ENCODE results near the gene NLRC5. TPM values are rescaled to one million over a fixed set of nuclear protein-coding genes. Genes with fewer than 3 reads are reported as not detected.

Gene NLRC5, protein sequence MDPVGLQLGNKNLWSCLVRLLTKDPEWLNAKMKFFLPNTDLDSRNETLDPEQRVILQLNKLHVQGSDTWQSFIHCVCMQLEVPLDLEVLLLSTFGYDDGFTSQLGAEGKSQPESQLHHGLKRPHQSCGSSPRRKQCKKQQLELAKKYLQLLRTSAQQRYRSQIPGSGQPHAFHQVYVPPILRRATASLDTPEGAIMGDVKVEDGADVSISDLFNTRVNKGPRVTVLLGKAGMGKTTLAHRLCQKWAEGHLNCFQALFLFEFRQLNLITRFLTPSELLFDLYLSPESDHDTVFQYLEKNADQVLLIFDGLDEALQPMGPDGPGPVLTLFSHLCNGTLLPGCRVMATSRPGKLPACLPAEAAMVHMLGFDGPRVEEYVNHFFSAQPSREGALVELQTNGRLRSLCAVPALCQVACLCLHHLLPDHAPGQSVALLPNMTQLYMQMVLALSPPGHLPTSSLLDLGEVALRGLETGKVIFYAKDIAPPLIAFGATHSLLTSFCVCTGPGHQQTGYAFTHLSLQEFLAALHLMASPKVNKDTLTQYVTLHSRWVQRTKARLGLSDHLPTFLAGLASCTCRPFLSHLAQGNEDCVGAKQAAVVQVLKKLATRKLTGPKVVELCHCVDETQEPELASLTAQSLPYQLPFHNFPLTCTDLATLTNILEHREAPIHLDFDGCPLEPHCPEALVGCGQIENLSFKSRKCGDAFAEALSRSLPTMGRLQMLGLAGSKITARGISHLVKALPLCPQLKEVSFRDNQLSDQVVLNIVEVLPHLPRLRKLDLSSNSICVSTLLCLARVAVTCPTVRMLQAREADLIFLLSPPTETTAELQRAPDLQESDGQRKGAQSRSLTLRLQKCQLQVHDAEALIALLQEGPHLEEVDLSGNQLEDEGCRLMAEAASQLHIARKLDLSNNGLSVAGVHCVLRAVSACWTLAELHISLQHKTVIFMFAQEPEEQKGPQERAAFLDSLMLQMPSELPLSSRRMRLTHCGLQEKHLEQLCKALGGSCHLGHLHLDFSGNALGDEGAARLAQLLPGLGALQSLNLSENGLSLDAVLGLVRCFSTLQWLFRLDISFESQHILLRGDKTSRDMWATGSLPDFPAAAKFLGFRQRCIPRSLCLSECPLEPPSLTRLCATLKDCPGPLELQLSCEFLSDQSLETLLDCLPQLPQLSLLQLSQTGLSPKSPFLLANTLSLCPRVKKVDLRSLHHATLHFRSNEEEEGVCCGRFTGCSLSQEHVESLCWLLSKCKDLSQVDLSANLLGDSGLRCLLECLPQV (N-terminal part only)
- total RNA-seq, result 24.4 and 40.0 TPM in 2 replicates

DNA sequence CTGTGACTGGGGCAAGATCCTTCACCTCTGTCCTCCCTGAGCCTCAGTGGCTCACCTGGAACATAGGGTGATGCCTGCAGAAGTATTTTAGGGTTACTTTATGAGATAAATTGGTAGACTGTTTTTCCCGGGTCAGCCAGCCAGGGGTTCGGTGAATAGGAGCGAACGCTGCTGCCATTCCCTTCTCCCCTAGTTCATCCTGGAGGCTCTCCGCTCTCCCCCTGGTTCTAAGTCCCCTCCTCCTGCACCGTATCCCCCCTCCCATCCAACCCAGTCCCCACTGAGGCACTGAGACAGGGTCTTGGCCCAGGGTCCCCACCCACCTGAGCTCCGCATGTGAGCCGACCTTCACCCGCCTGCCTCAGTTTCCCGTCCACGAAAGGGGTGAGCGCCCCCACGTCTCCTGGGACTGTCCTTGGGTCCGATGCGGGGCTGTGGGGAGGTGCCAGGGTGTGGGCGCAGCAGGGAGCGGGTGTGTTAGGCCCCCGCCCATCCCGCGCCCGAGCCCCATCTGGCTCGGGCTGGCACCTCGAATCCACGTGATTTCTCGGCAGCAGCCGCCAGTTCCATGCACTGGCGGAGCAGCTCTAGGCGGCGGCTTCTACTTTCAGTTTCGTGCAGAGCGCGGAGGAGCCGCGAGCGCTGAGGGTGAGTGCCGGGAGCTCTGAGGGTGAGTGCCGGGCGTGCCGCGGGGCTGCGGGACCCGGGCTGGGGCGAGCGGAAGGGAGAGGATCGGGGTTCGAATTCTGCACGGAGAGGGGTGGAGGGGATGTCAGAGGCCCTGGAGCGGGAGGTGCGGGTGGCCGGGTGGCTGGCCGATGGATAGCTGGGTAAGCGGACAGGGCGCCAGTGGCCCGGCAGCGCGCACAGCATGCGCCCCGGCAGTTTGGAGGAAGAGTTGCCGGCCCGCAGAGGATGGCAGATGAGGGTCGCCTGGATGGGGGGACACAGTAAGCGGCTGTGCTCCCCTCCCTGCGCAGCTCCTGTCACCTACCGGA, at the start of gene NLRC5:
NLRC5 (plus strand) TSS at position 610 of the 998 bp plus-strand sequence. CDS start 31,156 bp downstream, outside the sequence.

DNA sequence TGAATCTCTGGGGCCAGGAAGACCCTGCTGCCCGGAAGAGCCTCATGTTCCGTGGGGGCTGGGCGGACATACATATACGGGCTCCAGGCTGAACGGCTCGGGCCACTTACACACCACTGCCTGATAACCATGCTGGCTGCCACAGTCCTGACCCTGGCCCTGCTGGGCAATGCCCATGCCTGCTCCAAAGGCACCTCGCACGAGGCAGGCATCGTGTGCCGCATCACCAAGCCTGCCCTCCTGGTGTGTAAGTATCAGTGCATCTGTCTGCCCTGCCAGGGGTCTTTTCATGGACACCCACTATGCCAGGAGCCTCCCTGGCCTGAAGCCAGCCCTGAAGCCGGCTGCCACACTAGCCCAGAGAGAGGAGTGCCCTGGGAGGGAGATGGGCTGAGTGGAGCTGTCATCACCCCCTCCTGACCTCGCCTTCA, 27.5 kb upstream of the NLRC5 start, which contains the start of gene CETP:
CETP (plus strand) TSS at position 100 of the 431 bp plus-strand sequence; CDS start at position 130, 30 bp downstream.

DNA sequence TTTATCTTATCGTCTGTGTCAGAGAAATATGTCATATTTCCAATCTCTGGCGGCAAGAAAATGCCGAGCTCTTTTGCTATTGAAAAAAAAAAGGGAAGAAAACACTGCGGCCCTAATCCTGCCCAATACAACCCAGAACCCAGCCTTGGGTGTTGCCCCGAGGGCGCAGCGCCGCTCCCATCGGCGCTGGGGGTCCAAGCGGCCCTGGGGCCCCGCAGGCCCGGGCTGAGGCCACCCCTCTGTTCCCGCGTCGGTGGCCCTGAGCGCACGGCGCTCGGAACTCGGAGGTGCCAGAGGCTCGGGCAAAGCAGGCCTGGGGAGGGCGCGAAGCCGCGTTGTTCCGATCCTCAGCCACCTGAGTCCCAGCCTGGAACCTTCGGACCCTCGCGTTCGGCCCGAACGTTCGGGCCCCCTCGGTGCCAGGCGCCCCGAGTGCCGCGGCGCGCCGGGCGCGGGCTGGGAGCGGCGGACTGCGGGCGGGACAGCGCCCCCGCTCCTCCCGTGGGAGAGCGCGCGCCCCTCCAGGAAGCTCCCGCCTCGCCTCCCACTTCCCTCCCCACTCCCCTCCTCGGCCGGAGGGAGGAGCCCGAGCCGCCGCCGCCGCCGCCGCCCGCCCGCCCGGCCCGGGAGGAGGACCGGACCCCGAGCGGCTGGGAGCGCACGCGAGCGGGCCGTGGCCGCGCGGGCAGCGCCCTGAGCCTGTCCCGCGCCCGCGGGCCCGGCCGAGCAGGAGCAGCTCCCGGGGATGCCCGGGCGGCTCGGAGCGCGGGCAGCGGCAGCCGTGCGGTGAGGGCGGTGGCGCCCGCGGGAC, 102.8 kb downstream of the NLRC5 start, which contains the start of gene CPNE2:
CPNE2 (plus strand) TSS at position 609 of the 811 bp plus-strand sequence. CDS start 18,160 bp downstream, outside the sequence.

Other genes starting within 250 kb of the NLRC5 start
- not detected in 2 replicates for gene SLC12A3, start 124.3 kb upstream of the NLRC5 start, total RNA-seq
- 86.5 and 108 TPM in 2 replicates for gene HERPUD1, start 57.4 kb upstream of the NLRC5 start, total RNA-seq
- 0.17 TPM in 1 of 2 replicates, not detected in the other for gene CETP, start 27.6 kb upstream of the NLRC5 start, total RNA-seq
- 18.2 and 22.0 TPM in 2 replicates for gene CPNE2, start 103.0 kb downstream of the NLRC5 start, total RNA-seq
- 41.4 and 89.7 TPM in 2 replicates for gene PSME3IP1, start 196.5 kb downstream of the NLRC5 start, total RNA-seq
- gene RSPRY1, start 196.8 kb downstream of the NLRC5 start, total RNA-seq, result 36.9 and 51.3 TPM in 2 replicates